Gastroesophageal sphincter (tissue), 2 donors: Measurements from ENCODE around the gene CCDC124.

Experiments used
- EP300 ChIP-seq: sonication (generic); formaldehyde crosslinking; IDR thresholded peaks from one replicate; pipeline ENCODE4 v1.6.1; 2017; ENCODE audit warnings: antibody characterized with exemption, mild to moderate bottlenecking
- POLR2AphosphoS5 ChIP-seq: sonication (generic); formaldehyde crosslinking; IDR thresholded peaks from one replicate; pipeline ENCODE4 v1.6.1; 2017; ENCODE audit warnings: antibody characterized with exemption

- no peak for TF ChIP-seq POLR2AphosphoS5
- no peak for TF ChIP-seq EP300
Measured at GRCh38 chr19:17977021-17977420, 44.2 kb downstream of the CCDC124 start.
